Measurements from ENCODE around the gene STXBP2. TPM values are rescaled to one million over a fixed set of nuclear protein-coding genes. Genes with fewer than 3 reads are reported as not detected.
"Not testable (repeated sequence)": the region's sequence is repeated elsewhere in the genome, so short reads cannot be mapped to it uniquely, and the experiment has no call there.

The STXBP2 gene
- total RNA-seq, 2 donors from 2014 or later: 61.0 to 151 TPM

- no peak overlapping the region for H3K27ac ChIP-seq
- peaks cover 29% of the 10 kb centered on the region for H3K4me1 ChIP-seq
- DNase-seq (no peak), ATAC-seq (no peak)
- H3K4me3 ChIP-seq: no peak overlapping the region
- no peaks in the 10 kb centered on the region for H3K27me3 ChIP-seq
- H3K9me3 ChIP-seq: no peaks in the 10 kb centered on the region
- intact Hi-C loops (cut with DNase I): no loop called here
- 93 to 95% methylated on average over 9 to 10 of the region's 11 CpGs for WGBS, 2 donors
- H3K36me3 ChIP-seq (replicated peaks in 1 of 2; ENCODE audit: insufficient read depth in 1 of 2, low read depth in 2 of 2): peaks cover 0 to 2% of the 10 kb centered on the region in 2 donors
- no peak for TF ChIP-seq POLR2A (IDR thresholded peaks at IDR 0.05)
- TF ChIP-seq CTCF (IDR thresholded peaks at IDR 0.05): no peak
These were observed 3.9 kb downstream of the STXBP2 start for GRCh38 chr19:7640803-7641202.

GRCh38 chr19:7641290-7642276, 4.7 kb downstream of the STXBP2 start:
- H3K4me1 ChIP-seq: peaks cover 22% of the 10 kb centered on the region
- peaks cover 0 to 2% of the 10 kb centered on the region in 2 donors for H3K36me3 ChIP-seq (replicated peaks in 1 of 2; ENCODE audit: insufficient read depth in 1 of 2, low read depth in 2 of 2)
- no peaks in the 10 kb centered on the region for H3K9me3 ChIP-seq
- no peak for TF ChIP-seq CTCF (IDR thresholded peaks at IDR 0.05)
- TF ChIP-seq POLR2A (IDR thresholded peaks at IDR 0.05): no peak
- H3K4me3 ChIP-seq: no peak overlapping the region
- intact Hi-C loops (cut with DNase I): no loop called here
- DNase-seq: no peak
- H3K27ac ChIP-seq: no peak overlapping the region
- no peak for ATAC-seq
- H3K27me3 ChIP-seq: no peaks in the 10 kb centered on the region
- 83 to 91% methylated on average over 11 to 39 of the region's 43 CpGs for WGBS, 2 donors

- DNase-seq: peak in 1 of 4 donors; percentile 11
- H3K9me3 ChIP-seq: no peaks in the 10 kb centered on the region
- WGBS, 2 donors: 81 to 93% methylated on average over 17 to 19 of the region's 27 CpGs
- peaks cover 18% of the 10 kb centered on the region for H3K4me1 ChIP-seq
- H3K27me3 ChIP-seq: no peaks in the 10 kb centered on the region
- H3K36me3 ChIP-seq (replicated peaks in 1 of 2; ENCODE audit: insufficient read depth in 1 of 2, low read depth in 2 of 2): peaks cover 0 to 2% of the 10 kb centered on the region in 2 donors
- H3K27ac ChIP-seq: no peak overlapping the region
- no peak for ATAC-seq
- no peak for TF ChIP-seq POLR2A (IDR thresholded peaks at IDR 0.05)
- no peak for TF ChIP-seq CTCF (IDR thresholded peaks at IDR 0.05)
- H3K4me3 ChIP-seq: no peak overlapping the region
- intact Hi-C loops (cut with DNase I): no loop called here
These were observed 5.6 kb downstream of the STXBP2 start for GRCh38 chr19:7642295-7643030.

GRCh38 chr19:7643031-7643415, 6.1 kb downstream of the STXBP2 start:
- intact Hi-C loops (cut with DNase I): no loop called here
- no peak for ATAC-seq
- no peak for DNase-seq
- Histone ChIP-seq H3K9me3 (no peaks in the 10 kb centered on the region), H3K36me3 (replicated peaks in 1 of 2; ENCODE audit: insufficient read depth in 1 of 2, low read depth in 2 of 2) (peaks cover 0 to 2% of the 10 kb centered on the region in 2 donors), H3K27me3 (no peaks in the 10 kb centered on the region), H3K4me1 (peaks cover 13% of the 10 kb centered on the region), H3K27ac (no peak overlapping the region), H3K4me3 (no peak overlapping the region)
- TF ChIP-seq POLR2A (IDR thresholded peaks at IDR 0.05) (no peak), CTCF (IDR thresholded peaks at IDR 0.05) (no peak)
- 90 to 94% methylated on average over 7 to 8 of the region's 8 CpGs for WGBS, 2 donors

- intact Hi-C loops (cut with DNase I); H3K27ac ChIP-seq; H3K36me3 ChIP-seq (replicated peaks in 1 of 2; ENCODE audit: insufficient read depth in 1 of 2, low read depth in 2 of 2); H3K27me3 ChIP-seq; H3K4me1 ChIP-seq; ATAC-seq; H3K9me3 ChIP-seq; H3K4me3 ChIP-seq: not testable (repeated sequence)
- 54 to 70% methylated on average over 9 to 10 of the region's 10 CpGs for WGBS, 2 donors
- peak; percentile 30 to 49 (median 41) for DNase-seq
These were observed 7.0 kb downstream of the STXBP2 start for GRCh38 chr19:7643629-7644549.

Data from body of pancreas (tissue), 4 donors.